ELF-1 (cell line): ENCODE results near the gene FMO1.
A peak's percentile ranks its signal among the peaks of the same experiment; 100 is the strongest.
"Not testable (repeated sequence)": the region's sequence is repeated elsewhere in the genome, so short reads cannot be mapped to it uniquely, and the experiment has no call there.

Source experiments
- DNase-seq: peaks from one replicate; pipeline ENCODE4 v3.0.0-alpha.2; 2016; ENCODE audit warnings: low read depth, low spot score

Gene FMO1

GRCh38 chr1:171279678-171280077 is 31.4 kb downstream of the FMO1 start:
- DNase-seq = no peak

- DNase-seq = no peak
Observed at GRCh38 chr1:171280599-171280998, 32.3 kb downstream of the FMO1 start.

DNA sequence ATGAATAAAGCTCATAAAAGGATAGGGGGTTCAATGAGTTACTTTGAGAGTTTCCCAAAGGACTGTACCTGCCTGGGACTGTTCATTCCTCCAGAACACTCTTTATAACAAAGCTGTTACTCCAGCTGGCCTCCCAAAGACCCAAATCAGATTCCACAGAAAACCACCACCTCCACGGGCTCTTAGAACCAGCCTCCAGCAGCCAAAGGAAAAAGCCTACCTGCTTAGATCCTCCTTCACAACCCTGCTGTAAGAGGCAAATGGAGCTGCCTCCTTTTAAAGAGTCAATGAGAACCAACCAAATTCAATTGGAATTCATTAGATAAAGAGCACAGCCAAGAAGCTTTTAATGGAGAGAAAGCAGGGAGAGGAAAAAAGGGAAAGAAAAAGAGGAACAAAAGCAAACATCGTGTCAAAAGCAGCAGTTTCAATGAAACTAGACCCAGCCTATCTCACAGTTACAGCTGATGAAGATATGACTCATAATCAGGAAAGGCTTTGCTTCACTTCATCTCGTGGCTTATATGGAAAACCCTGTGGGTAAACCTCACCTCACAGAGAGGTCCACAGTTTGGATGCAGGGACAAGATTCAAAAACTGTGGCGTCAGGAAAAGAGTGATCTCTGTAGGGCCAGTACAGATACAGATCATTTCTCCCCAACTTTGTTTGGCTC is 37.9 kb downstream of the FMO1 start:
- no peak for DNase-seq

DNA sequence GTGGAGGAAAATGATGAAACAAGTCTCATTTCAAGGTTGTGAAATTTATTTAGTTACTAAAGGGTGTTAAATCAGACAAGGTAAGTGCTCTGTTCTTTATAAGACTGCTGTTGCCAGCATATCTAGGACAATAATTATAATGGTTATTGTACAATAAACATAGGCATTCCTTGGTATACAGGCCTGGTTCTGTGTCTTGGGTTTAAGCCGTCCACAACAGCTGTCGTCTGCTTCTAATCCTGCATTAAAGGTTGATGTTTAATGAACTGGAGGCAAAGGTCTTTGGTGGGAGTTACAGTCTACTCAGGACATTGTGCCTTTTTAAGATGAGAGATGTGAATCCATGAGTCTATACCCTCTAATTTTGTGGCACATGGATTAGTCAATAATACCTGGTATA is 42.3 kb downstream of the FMO1 start:
- DNase-seq = no peak

- no peak for DNase-seq
Observed at GRCh38 chr1:171292799-171293198, 44.5 kb downstream of the FMO1 start.

DNA sequence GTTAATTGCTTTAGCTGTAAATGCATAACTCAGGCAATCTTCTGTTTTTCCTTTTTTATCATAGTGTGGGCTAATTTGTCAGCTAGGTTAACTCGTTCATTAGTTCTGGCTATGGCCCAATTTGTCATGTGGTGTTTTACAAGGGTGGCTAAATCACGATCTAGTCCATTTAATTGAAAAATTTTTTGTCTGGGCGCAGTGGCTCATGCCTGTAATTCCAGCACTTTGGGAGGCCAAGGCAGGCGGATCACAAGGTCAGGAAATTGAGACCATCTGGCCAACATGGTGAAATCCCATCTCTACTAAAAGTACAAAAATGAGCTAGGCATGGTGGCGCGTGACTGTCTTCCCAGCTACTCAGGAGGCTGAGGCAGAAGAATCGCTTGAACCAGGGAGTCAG is 47.1 kb downstream of the FMO1 start:
- not testable (repeated sequence) for DNase-seq

GRCh38 chr1:171295821-171296220 is 47.5 kb downstream of the FMO1 start:
- no peak for DNase-seq

- no peak for DNase-seq
Observed at GRCh38 chr1:171296897-171297296, 48.6 kb downstream of the FMO1 start.

GRCh38 chr1:171298696-171299095 is 50.4 kb downstream of the FMO1 start:
- no peak for DNase-seq

DNA sequence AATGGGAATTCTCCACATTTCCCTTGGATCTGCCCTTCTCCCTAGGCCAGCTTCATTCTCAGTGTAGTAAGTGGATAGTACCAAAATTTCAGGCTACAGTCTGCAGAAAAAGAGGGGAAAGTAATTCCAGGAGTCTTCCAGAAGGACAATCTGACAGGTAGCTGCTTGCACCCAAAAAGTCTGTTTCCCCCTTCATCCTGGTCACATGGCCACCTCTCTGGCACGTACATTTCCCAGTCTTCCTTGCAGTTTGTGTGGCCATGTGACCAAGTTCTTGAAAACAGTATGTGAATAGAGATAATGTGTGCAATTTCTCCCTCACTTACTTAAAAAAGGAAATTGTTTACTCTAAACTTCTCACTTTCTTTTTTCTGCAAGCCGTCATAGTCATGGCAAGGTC is 51.0 kb downstream of the FMO1 start:
- no peak for DNase-seq

- no peak for DNase-seq
Observed at GRCh38 chr1:171300401-171300800, 52.1 kb downstream of the FMO1 start.

DNA sequence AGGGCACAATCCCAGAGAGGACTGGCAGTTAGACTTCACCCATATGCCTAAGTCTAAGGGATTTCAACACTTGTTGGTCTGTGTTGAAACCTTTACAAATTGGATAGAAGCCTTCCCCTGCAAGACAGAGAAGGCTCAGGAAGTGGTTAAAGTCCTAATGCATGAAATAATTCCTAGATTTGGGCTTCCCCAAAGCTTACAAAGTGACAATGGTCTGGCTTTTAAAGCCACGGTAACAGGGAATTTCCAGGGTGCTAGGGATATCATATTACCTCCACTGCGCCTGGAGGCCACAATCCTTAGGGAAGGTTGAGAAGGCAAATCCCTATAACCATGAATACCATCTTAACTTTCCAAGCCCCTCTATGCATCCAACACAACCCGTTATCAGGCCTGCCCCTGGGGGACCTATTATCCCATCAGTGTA is 62.4 kb downstream of the FMO1 start:
- peak; percentile 53 for DNase-seq

- no peak for DNase-seq
Observed at GRCh38 chr1:171311771-171312558, 63.7 kb downstream of the FMO1 start.

- DNase-seq = no peak
Observed at GRCh38 chr1:171313319-171313834, 65.1 kb downstream of the FMO1 start.

GRCh38 chr1:171313835-171314320 is 65.6 kb downstream of the FMO1 start, which contains the start of gene FMO4:
Gene FMO4 (plus strand): TSS chr1:171314183. CDS start chr1:171319826, 5,643 bp downstream.
- peak; percentile 97 for DNase-seq

- no peak for DNase-seq
Observed at GRCh38 chr1:171329251-171329650, 81.0 kb downstream of the FMO1 start.

- no peak for DNase-seq
Observed at GRCh38 chr1:171334024-171334640, 85.8 kb downstream of the FMO1 start.
